Naive B cell (primary cell): Measurements from ENCODE around the gene LRMDA. TPM values are rescaled to one million over a fixed set of nuclear protein-coding genes. Genes with fewer than 3 reads are reported as not detected.
A peak's percentile ranks its signal among the peaks of the same experiment; 100 is the strongest.

ENCODE experiments used
- ATAC-seq, 2 donors: fragments of 150-1000 bp; cut with Tn5 transposase; 2 replicates each; pipeline ENCODE4 v1.10.0; 2021; ENCODE audit warnings: low read depth in 2 of 2, mild to moderate bottlenecking in 2 of 2, moderate library complexity in 2 of 2
- DNase-seq: peaks from one replicate; pipeline ENCODE4 v3.0.0; 2022
- H3K27ac Mint-ChIP-seq, 6 donors: one replicate each; pipeline ENCODE4 v1.8.0; 2020 to 2022; ENCODE audit warnings: mild to moderate bottlenecking in 6 of 6, mixed read lengths in 6 of 6, moderate library complexity in 5 of 6, inconsistent platforms in 2 of 6
- H3K27me3 Mint-ChIP-seq, 3 donors: one replicate each; pipeline ENCODE4 v1.8.0; 2021 to 2022; ENCODE audit warnings: mixed read lengths in 3 of 3, mild to moderate bottlenecking in 1 of 3
- H3K36me3 Mint-ChIP-seq, 2 donors: one replicate each; pipeline ENCODE4 v1.8.0; 2020 to 2022; ENCODE audit warnings: mixed read lengths in 2 of 2, inconsistent platforms in 1 of 2, mild to moderate bottlenecking in 1 of 2
- H3K4me1 Mint-ChIP-seq, 3 donors: one replicate each; pipeline ENCODE4 v1.8.0; 2020 to 2022; ENCODE audit warnings: mixed read lengths in 3 of 3, inconsistent platforms in 1 of 3, mild to moderate bottlenecking in 1 of 3, moderate library complexity in 1 of 3
- H3K4me3 Mint-ChIP-seq, 8 donors: one replicate each; pipeline ENCODE4 v1.8.0; 2020 to 2022; ENCODE audit warnings: mild to moderate bottlenecking in 8 of 8, mixed read lengths in 8 of 8, moderate library complexity in 8 of 8, inconsistent platforms in 2 of 8
- H3K9me3 Mint-ChIP-seq, 7 donors: one replicate each; pipeline ENCODE4 v1.8.0; 2020 to 2022; ENCODE audit warnings: mixed read lengths in 7 of 7, mild to moderate bottlenecking in 5 of 7, inconsistent platforms in 2 of 7, moderate library complexity in 1 of 7
- polyA plus RNA-seq, 6 donors: library from polyadenylated mRNA; unstranded; fragments of 300-500 nt; fragmentation: Illumina TruSeq; gene quantifications; one replicate each; pipeline ENCODE4 v1.2.3, GENCODE V29; 2021; ENCODE audit warnings: low read depth in 6 of 6

LRMDA gene
- polyA plus RNA-seq, 6 donors from 2014 or later, result 2.1 TPM; not detected in 5

- Mint-ChIP-seq H3K4me1 (no peaks in the 10 kb centered on the region), H3K27me3 (peaks cover 0 to 14% (median 0%) of the 10 kb centered on the region in 3 donors), H3K36me3 (no peaks in the 10 kb centered on the region), H3K9me3 (peaks cover 0 to 9% (median 2%) of the 10 kb centered on the region in 7 donors), H3K4me3 (no peak overlapping the region), H3K27ac (no peak overlapping the region)
- ATAC-seq (no peak), DNase-seq (no peak)
These were observed 654.8 kb downstream of the LRMDA start for GRCh38 chr10:76086170-76086760.

GRCh38 chr10:76086761-76087639 is 655.6 kb downstream of the LRMDA start:
- no peak overlapping the region for H3K4me3 Mint-ChIP-seq
- H3K27me3 Mint-ChIP-seq, result peaks cover 0 to 14% (median 0%) of the 10 kb centered on the region in 3 donors
- no peak for DNase-seq
- H3K27ac Mint-ChIP-seq, result no peak overlapping the region
- H3K9me3 Mint-ChIP-seq, result peaks cover 0 to 9% (median 2%) of the 10 kb centered on the region in 7 donors
- ATAC-seq, result no peak
- H3K4me1 Mint-ChIP-seq, result no peaks in the 10 kb centered on the region
- no peaks in the 10 kb centered on the region for H3K36me3 Mint-ChIP-seq

GRCh38 chr10:76088008-76088407 is 656.6 kb downstream of the LRMDA start:
- no peak for ATAC-seq

GRCh38 chr10:76088980-76089379 is 657.6 kb downstream of the LRMDA start:
- Mint-ChIP-seq H3K9me3 (peaks cover 1 to 9% (median 4%) of the 10 kb centered on the region in 7 donors), H3K27ac (no peak overlapping the region), H3K27me3 (peaks cover 0 to 14% (median 0%) of the 10 kb centered on the region in 3 donors), H3K4me1 (no peaks in the 10 kb centered on the region), H3K36me3 (no peaks in the 10 kb centered on the region), H3K4me3 (no peak overlapping the region)
- DNase-seq (no peak), ATAC-seq (no peak)

More at GRCh38 chr10:76088008-76088407, 656.6 kb downstream of the LRMDA start:
- Mint-ChIP-seq H3K4me3 (no peak overlapping the region), H3K9me3 (peaks cover 0 to 9% (median 2%) of the 10 kb centered on the region in 7 donors), H3K4me1 (no peaks in the 10 kb centered on the region), H3K36me3 (no peaks in the 10 kb centered on the region), H3K27ac (no peak overlapping the region), H3K27me3 (peaks cover 0 to 14% (median 0%) of the 10 kb centered on the region in 3 donors)
- DNase-seq, result no peak

- Mint-ChIP-seq H3K4me3 (no peak overlapping the region), H3K9me3 (peaks cover 1 to 9% (median 4%) of the 10 kb centered on the region in 7 donors), H3K27ac (no peak overlapping the region), H3K27me3 (peaks cover 0 to 14% (median 0%) of the 10 kb centered on the region in 3 donors), H3K4me1 (no peaks in the 10 kb centered on the region), H3K36me3 (no peaks in the 10 kb centered on the region)
- DNase-seq (no peak), ATAC-seq (no peak)
These were observed 658.2 kb downstream of the LRMDA start for GRCh38 chr10:76089556-76090180.

- H3K36me3 Mint-ChIP-seq, result no peaks in the 10 kb centered on the region
- H3K4me3 Mint-ChIP-seq, result no peak overlapping the region
- H3K4me1 Mint-ChIP-seq, result no peaks in the 10 kb centered on the region
- H3K9me3 Mint-ChIP-seq, result peaks cover 0 to 9% (median 4%) of the 10 kb centered on the region in 7 donors
- H3K27me3 Mint-ChIP-seq, result peaks cover 0 to 10% (median 0%) of the 10 kb centered on the region in 3 donors
- no peak overlapping the region for H3K27ac Mint-ChIP-seq
- ATAC-seq, result no peak
- DNase-seq, result no peak
These were observed 660.5 kb downstream of the LRMDA start for GRCh38 chr10:76091926-76092325.

GRCh38 chr10:76106611-76107010 is 675.2 kb downstream of the LRMDA start:
- H3K27ac Mint-ChIP-seq, result no peak overlapping the region
- no peaks in the 10 kb centered on the region for H3K4me1 Mint-ChIP-seq
- no peak for DNase-seq
- H3K4me3 Mint-ChIP-seq, result no peak overlapping the region
- peaks cover 0 to 12% (median 3%) of the 10 kb centered on the region in 7 donors for H3K9me3 Mint-ChIP-seq
- peaks cover 0 to 6% of the 10 kb centered on the region in 2 donors for H3K36me3 Mint-ChIP-seq
- H3K27me3 Mint-ChIP-seq, result peaks cover 0 to 10% (median 5%) of the 10 kb centered on the region in 3 donors
- no peak for ATAC-seq

GRCh38 chr10:76108563-76109359 is 677.3 kb downstream of the LRMDA start:
- H3K36me3 Mint-ChIP-seq, result peaks cover 0 to 6% of the 10 kb centered on the region in 2 donors
- H3K9me3 Mint-ChIP-seq, result peaks cover 0 to 12% (median 0%) of the 10 kb centered on the region in 7 donors
- ATAC-seq (no peak), DNase-seq (no peak)
- H3K4me1 Mint-ChIP-seq, result no peaks in the 10 kb centered on the region
- no peak overlapping the region for H3K27ac Mint-ChIP-seq
- no peak overlapping the region for H3K4me3 Mint-ChIP-seq
- H3K27me3 Mint-ChIP-seq, result peaks cover 0 to 16% (median 5%) of the 10 kb centered on the region in 3 donors

- peak overlapping the region in 1 of 6 donors; percentile 46 for H3K27ac Mint-ChIP-seq
- H3K36me3 Mint-ChIP-seq, result no peaks in the 10 kb centered on the region
- ATAC-seq (no peak), DNase-seq (no peak)
- H3K4me3 Mint-ChIP-seq, result no peak overlapping the region
- no peaks in the 10 kb centered on the region for H3K4me1 Mint-ChIP-seq
- H3K9me3 Mint-ChIP-seq, result peaks cover 0 to 7% (median 0%) of the 10 kb centered on the region in 7 donors
- H3K27me3 Mint-ChIP-seq, result peaks cover 0 to 20% (median 5%) of the 10 kb centered on the region in 3 donors
These were observed 680.0 kb downstream of the LRMDA start for GRCh38 chr10:76111404-76111803.

- Mint-ChIP-seq H3K27me3 (peaks cover 0 to 20% (median 5%) of the 10 kb centered on the region in 3 donors), H3K9me3 (peaks cover 0 to 7% (median 0%) of the 10 kb centered on the region in 7 donors), H3K27ac (no peak overlapping the region), H3K4me1 (no peaks in the 10 kb centered on the region), H3K4me3 (no peak overlapping the region), H3K36me3 (no peaks in the 10 kb centered on the region)
- ATAC-seq (no peak), DNase-seq (no peak)
These were observed 680.8 kb downstream of the LRMDA start for GRCh38 chr10:76111986-76112825.

GRCh38 chr10:76112826-76113150 is 681.4 kb downstream of the LRMDA start:
- Mint-ChIP-seq H3K27me3 (peaks cover 0 to 20% (median 5%) of the 10 kb centered on the region in 3 donors), H3K4me1 (no peaks in the 10 kb centered on the region), H3K9me3 (peaks cover 0 to 7% (median 0%) of the 10 kb centered on the region in 7 donors), H3K27ac (no peak overlapping the region), H3K4me3 (no peak overlapping the region), H3K36me3 (no peaks in the 10 kb centered on the region)
- ATAC-seq (no peak), DNase-seq (no peak)

GRCh38 chr10:76113952-76114351 is 682.5 kb downstream of the LRMDA start:
- H3K36me3 Mint-ChIP-seq, result no peaks in the 10 kb centered on the region

More at GRCh38 chr10:76113952-76114351, 682.5 kb downstream of the LRMDA start:
- Mint-ChIP-seq H3K9me3 (peaks cover 0 to 7% (median 0%) of the 10 kb centered on the region in 7 donors), H3K27me3 (peaks cover 0 to 20% (median 5%) of the 10 kb centered on the region in 3 donors), H3K4me1 (no peaks in the 10 kb centered on the region), H3K4me3 (no peak overlapping the region), H3K27ac (no peak overlapping the region)
- ATAC-seq (no peak), DNase-seq (no peak)
